Gastrocnemius medialis (tissue), 4 donors: ENCODE results near the gene MALRD1. TPM values are rescaled to one million over a fixed set of nuclear protein-coding genes. Genes with fewer than 3 reads are reported as not detected.
"Not testable (repeated sequence)": the region's sequence is repeated elsewhere in the genome, so short reads cannot be mapped to it uniquely, and the experiment has no call there.

Experiments
- ATAC-seq, 2 donors: fragments of 150-250 bp; one replicate each; pipeline ENCODE4 v1.9.1; 2016
- DNase-seq, 2 donors: peaks; one replicate each; pipeline ENCODE4 v3.0.0-alpha.2; 2019
- H3K27ac ChIP-seq, 4 donors: fragments of 200-600 bp; sonication (generic); 1 replicate in 1 of 4; 2 replicates in 3 of 4; pipeline ENCODE4 v1.5.1; 2016 to 2018; ENCODE audit warnings: mild to moderate bottlenecking in 2 of 4, moderate library complexity in 1 of 4
- H3K27me3 ChIP-seq, 3 donors: fragments of 200-600 bp; sonication (generic) in 2 of 3; 1 replicate in 1 of 3; 2 replicates in 2 of 3; pipeline versions ENCODE4 v1.5.1 to v1.6.0; 2016 to 2019; ENCODE audit warnings: mild to moderate bottlenecking in 1 of 3, moderate library complexity in 1 of 3
- H3K36me3 ChIP-seq, 2 donors: fragments of 200-600 bp; sonication (generic) in 1 of 2; one replicate each; pipeline ENCODE4 v1.5.1; 2017 to 2018
- H3K4me1 ChIP-seq, 2 donors: fragments of 200-600 bp; sonication (generic) in 1 of 2; one replicate each; pipeline ENCODE4 v1.5.1; 2016 to 2017; ENCODE audit warnings: mild to moderate bottlenecking in 2 of 2
- H3K4me3 ChIP-seq, 4 donors: fragments of 200-600 bp; sonication (generic) in 3 of 4; 1 replicate in 1 of 4; 2 replicates in 3 of 4; pipeline ENCODE4 v1.5.1; 2016 to 2019; ENCODE audit warnings: mild to moderate bottlenecking in 2 of 4
- H3K9me3 ChIP-seq, 3 donors: fragments of 200-600 bp; sonication (generic) in 2 of 3; 1 replicate in 1 of 3; 2 replicates in 2 of 3; pipeline ENCODE4 v1.5.1; 2016 to 2019
- CTCF ChIP-seq, 5 experiments: fragments of 450-650 bp in 3 of 5; fragments of 200-600 bp in 2 of 5; sonication (generic) in 2 of 5; IDR thresholded peaks in 4 of 5; conservative IDR thresholded peaks in 1 of 5; 1 replicate in 4 of 5; 2 replicates in 1 of 5; pipeline ENCODE4 v1.5.1; 2016 to 2019; ENCODE audit warnings: antibody characterized with exemption in 5 of 5, mild to moderate bottlenecking in 3 of 5, moderate library complexity in 3 of 5
- POLR2A ChIP-seq, 2 donors: fragments of 450-650 bp; IDR thresholded peaks; one replicate each; pipeline ENCODE4 v1.6.1; 2017; ENCODE audit warnings: antibody characterized with exemption in 2 of 2, mild to moderate bottlenecking in 2 of 2, moderate library complexity in 2 of 2
- in situ Hi-C, 4 donors: fragments of 200-750 bp; cut with MboI; loops; one replicate each; pipeline versions ENCODE4 v1.15.0 to v1.8.0; 2017; ENCODE audit warnings: low sequenced_read_pairs in 4 of 4
- intact Hi-C: fragments of 100-400 bp; cut with DNase I; formaldehyde crosslinking; loops from one replicate; pipeline ENCODE4 v1.15.1; 2023; ENCODE audit warnings: low total_unique reads
- total RNA-seq, 4 donors: library from RNA; depleted of rRNA; stranded (reverse); fragments of >200 nt; gene quantifications; one replicate each; pipeline versions ENCODE4 v1.1.0 to v1.2.3, GENCODE V29; 2016

Gene MALRD1
- total RNA-seq, 4 donors from 2014 or later: 0.75 TPM; not detected in 3

DNA sequence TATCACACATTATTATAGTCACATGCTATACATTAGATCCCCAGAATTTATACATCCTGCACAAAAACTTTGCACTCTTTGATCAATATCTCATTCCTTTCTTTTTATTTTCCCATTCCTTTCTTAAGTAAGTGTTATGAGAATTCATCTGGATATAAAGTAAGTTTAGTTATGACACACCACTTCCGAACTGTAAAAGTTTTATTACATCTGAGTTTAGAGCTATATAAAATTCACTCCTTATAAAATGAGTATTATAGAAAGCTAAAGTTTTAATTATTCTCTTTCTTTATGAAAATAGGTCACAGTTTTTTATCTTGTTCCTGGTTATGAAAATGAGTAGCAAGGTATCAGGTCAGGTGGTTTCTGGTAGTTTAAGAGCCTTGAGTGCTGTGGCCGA, 683.0 kb downstream of the MALRD1 start:
- Histone ChIP-seq H3K4me1 (no peaks in the 10 kb centered on the region), H3K36me3 (no peaks in the 10 kb centered on the region), H3K27me3 (no peaks in the 10 kb centered on the region), H3K4me3 (no peak overlapping the region), H3K9me3 (no peaks in the 10 kb centered on the region), H3K27ac (no peak overlapping the region)
- ATAC-seq (no peak), DNase-seq (no peak)
- intact Hi-C loops: no loop called here
- no peak for TF ChIP-seq POLR2A (IDR thresholded peaks at IDR 0.05)
- no peak for TF ChIP-seq CTCF (IDR thresholded peaks at IDR 0.05 in 4 of 5, conservative IDR thresholded peaks at IDR 0.05 in 1 of 5)
- in situ Hi-C loops: no loop called here

DNA sequence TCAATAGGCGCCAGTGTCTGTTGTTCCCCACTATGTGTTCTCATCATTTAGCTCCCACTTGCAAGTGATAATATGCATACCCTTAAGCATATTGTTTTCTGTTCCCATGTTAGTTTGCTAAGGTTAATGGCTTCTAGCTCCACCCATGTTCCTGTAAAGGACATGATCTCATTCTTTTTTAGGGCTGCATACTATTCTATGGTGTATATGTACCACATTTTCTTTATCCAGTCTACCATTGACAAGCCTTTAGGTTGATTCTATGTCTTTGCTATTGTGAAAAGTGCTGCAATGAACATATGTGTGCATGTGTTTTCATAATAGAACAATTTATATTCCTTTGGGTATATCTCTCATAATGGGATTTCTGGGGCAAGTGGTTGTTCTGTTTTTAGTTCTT, 689.8 kb downstream of the MALRD1 start:
- H3K36me3 ChIP-seq: no peaks in the 10 kb centered on the region
- H3K4me3 ChIP-seq: no peak overlapping the region
- in situ Hi-C loops (no loop called here), intact Hi-C loops (no loop called here)
- no peak for DNase-seq
- no peaks in the 10 kb centered on the region for H3K27me3 ChIP-seq
- no peak overlapping the region for H3K27ac ChIP-seq
- no peak for ATAC-seq
- TF ChIP-seq POLR2A (IDR thresholded peaks at IDR 0.05): no peak
- H3K9me3 ChIP-seq: no peaks in the 10 kb centered on the region
- no peaks in the 10 kb centered on the region for H3K4me1 ChIP-seq

DNA sequence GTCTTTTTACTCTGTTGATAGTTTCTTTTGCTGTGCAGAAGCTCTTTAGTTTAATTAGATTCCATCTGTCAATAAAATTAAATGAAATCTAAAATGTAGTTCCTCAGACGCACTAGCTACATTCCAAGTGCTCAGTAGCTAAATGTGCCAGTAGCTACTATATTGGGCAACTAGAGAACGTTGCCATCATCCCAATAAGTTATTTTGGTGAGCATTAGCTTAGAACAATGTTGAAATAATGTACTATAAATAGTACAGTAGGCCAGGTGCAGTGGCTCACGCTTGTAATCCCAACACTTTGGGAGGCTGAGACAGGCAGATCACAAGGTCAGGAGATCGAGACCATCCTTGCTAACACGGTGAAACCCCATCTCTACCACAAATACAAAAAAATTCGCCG, 690.6 kb downstream of the MALRD1 start:
- H3K27me3 ChIP-seq, DNase-seq, H3K27ac ChIP-seq, H3K36me3 ChIP-seq, H3K4me1 ChIP-seq, H3K4me3 ChIP-seq, intact Hi-C loops, in situ Hi-C loops, H3K9me3 ChIP-seq: not testable (repeated sequence)
- peak; percentile 66 to 95 for ATAC-seq

DNA sequence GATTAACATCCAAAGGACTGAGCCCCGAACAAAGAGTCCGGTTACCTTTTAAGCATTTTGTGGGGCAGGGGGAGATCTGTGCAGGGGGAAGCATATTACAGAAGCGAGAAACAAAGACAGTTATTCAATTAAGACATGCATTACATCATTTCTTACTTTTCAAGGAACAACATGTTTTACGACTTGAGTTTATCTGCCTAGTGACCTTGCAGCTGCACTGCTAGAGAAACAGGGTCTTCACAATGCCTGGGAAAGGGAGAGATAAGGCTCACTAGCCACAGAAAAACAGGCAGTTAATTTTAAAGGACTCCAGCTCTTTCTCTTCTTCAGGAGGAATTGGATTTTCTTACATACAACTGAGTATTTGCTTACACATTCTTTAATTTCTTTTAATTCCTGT, 693.5 kb downstream of the MALRD1 start:
- ATAC-seq, in situ Hi-C loops: not testable (repeated sequence)

GRCh38 chr10:19745672-19746071, 697.1 kb downstream of the MALRD1 start:
- Histone ChIP-seq H3K4me1 (no peaks in the 10 kb centered on the region), H3K27ac (peak overlapping the region in 2 of 4 donors; percentile 34 to 47), H3K36me3 (no peaks in the 10 kb centered on the region), H3K27me3 (no peaks in the 10 kb centered on the region), H3K4me3 (no peak overlapping the region), H3K9me3 (no peaks in the 10 kb centered on the region)
- DNase-seq (no peak), ATAC-seq (peak in 1 of 2 donors; percentile 81)
- TF ChIP-seq CTCF (IDR thresholded peaks at IDR 0.05 in 4 of 5, conservative IDR thresholded peaks at IDR 0.05 in 1 of 5): no peak
- TF ChIP-seq POLR2A (IDR thresholded peaks at IDR 0.05): no peak
- in situ Hi-C loops: no loop called here
- intact Hi-C loops: no loop called here

More for the DNA sequence above, 693.5 kb downstream of the MALRD1 start:
- H3K27me3 ChIP-seq, DNase-seq, intact Hi-C loops, H3K9me3 ChIP-seq, H3K27ac ChIP-seq, H3K4me1 ChIP-seq, H3K36me3 ChIP-seq, H3K4me3 ChIP-seq: not testable (repeated sequence)

- Histone ChIP-seq H3K9me3 (no peaks in the 10 kb centered on the region), H3K4me3 (no peak overlapping the region), H3K27me3 (no peaks in the 10 kb centered on the region), H3K27ac (no peak overlapping the region), H3K4me1 (no peaks in the 10 kb centered on the region), H3K36me3 (no peaks in the 10 kb centered on the region)
- in situ Hi-C loops (no loop called here), intact Hi-C loops (no loop called here)
- ATAC-seq (no peak), DNase-seq (no peak)
- TF ChIP-seq POLR2A (IDR thresholded peaks at IDR 0.05) (no peak), CTCF (IDR thresholded peaks at IDR 0.05 in 4 of 5, conservative IDR thresholded peaks at IDR 0.05 in 1 of 5) (no peak)
Measured at GRCh38 chr10:19749185-19749729, 700.7 kb downstream of the MALRD1 start.
